ENCODE data around the gene RAB12.

RAB12 gene

DNA sequence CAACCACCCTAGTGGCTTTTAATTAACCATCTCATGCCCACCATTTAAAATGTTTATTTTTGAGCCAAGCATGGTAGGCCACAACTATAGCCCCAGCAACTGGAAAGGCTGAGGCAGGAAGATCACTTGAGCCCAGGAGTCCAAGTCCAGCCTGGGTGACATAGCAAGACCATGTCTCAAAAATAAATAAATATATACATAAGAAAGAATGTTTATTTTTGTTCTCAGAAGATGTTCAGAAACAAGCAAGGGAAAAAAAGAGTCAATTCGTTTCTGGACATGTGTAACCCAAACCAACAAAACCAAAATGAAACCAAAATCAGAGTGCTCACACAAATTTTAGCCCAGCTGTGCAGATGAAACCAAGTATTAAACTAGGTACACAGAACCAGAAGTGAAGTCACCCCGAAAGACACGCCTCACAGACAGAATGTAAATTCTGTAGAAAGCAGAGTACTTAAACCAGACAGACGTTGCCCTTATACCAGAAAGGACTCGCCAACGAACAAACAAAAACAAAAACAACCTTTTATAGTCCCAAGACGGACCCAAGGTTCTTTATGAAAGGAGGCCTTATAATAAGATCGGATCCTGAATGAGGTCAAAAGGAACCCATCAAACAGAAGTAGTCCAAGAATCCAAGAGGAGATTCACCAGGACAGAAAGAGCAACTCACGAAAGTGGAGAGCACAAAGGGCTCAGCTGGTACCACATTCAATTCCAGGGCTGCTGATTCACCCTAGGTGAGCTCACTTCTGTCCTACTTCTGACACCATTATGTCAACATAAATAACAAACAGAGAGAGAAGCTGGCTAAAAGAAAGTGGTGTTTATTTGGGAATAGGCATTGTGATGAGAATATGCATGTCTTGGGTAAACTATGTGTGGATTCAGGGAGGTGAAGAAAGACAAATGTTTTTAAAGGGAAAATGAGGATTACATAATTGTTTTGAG lies 64.3 kb downstream of the RAB12 start:
- no peak for DNase-seq (ENCODE audit: low read depth)
- no peak overlapping the region for H3K4me3 ChIP-seq (ENCODE audit: low read length)

DNA sequence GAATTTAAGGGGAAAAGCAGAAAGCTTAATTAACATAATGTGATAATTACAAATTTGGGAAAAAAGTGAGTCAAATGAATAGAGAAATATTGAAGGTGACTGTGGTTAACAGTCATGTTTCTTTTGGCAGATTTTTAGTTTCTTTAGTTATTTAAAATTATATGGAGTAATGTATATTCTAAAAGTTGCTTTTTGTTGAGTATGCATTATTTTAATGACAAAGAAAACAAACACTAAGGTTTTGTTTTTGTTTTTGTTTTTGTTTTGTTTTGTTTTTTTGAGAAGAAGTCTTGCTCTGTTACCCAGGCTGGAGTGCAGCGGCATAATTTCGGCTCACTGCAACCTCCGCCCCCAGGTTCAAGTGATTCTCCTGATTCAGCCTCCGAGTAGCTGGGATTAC lies 65.8 kb downstream of the RAB12 start:
- no peak overlapping the region for H3K4me3 ChIP-seq (ENCODE audit: low read length)
- no peak for DNase-seq (ENCODE audit: low read depth)
- TF ChIP-seq, protein P1, sequence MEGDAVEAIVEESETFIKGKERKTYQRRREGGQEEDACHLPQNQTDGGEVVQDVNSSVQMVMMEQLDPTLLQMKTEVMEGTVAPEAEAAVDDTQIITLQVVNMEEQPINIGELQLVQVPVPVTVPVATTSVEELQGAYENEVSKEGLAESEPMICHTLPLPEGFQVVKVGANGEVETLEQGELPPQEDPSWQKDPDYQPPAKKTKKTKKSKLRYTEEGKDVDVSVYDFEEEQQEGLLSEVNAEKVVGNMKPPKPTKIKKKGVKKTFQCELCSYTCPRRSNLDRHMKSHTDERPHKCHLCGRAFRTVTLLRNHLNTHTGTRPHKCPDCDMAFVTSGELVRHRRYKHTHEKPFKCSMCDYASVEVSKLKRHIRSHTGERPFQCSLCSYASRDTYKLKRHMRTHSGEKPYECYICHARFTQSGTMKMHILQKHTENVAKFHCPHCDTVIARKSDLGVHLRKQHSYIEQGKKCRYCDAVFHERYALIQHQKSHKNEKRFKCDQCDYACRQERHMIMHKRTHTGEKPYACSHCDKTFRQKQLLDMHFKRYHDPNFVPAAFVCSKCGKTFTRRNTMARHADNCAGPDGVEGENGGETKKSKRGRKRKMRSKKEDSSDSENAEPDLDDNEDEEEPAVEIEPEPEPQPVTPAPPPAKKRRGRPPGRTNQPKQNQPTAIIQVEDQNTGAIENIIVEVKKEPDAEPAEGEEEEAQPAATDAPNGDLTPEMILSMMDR (conservative IDR thresholded peaks at IDR 0.05; ENCODE audit: low read length): no peak

More for the DNA sequence above, 64.3 kb downstream of the RAB12 start:
- TF ChIP-seq, protein P1 (conservative IDR thresholded peaks at IDR 0.05; ENCODE audit: low read length): no peak

DNA sequence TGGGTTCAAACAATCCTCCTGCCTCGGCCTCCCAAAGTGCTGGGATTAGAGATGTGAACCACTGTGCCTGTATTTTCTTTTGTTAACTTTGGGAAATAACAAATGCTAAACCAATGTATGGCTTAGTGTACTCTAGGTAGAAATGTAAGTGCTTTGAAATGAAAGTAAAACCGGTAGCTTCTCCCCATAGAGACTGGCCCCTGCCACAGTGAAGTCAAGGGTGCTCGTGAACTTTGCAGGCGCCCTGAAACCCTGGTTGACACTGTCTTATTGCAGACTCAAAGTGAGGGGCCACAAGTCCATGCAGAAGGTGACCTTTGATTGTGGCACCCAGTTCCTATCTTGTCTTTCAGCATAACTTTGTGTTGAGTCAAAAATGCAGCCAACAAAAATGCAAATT lies 72.0 kb downstream of the RAB12 start:
- TF ChIP-seq, protein P1 (conservative IDR thresholded peaks at IDR 0.05; ENCODE audit: low read length): no peak
- no peak overlapping the region for H3K4me3 ChIP-seq (ENCODE audit: low read length)
- DNase-seq (ENCODE audit: low read depth): no peak

DNA sequence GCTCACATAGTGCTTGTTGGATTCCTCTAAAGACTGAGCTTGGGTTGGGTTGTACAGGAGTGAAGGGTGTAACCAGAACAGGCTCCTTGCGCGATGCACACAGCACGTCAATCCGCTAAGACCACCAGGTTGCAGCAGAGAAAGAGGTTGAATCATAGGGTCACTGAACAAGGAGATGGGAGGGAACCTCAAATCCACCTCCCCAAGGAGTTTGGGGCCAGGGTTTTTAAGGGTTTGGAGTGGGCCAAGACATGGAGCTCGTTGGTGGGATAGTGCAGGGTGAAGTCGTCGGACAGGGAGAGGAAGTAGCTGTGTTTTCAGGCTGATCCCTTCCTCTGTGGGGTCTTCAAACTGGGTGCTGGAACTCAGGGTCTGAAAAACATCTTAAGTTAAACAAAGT lies 75.3 kb downstream of the RAB12 start:
- H3K4me3 ChIP-seq (ENCODE audit: low read length): no peak overlapping the region
- DNase-seq (ENCODE audit: low read depth): no peak
- TF ChIP-seq, protein P1 (conservative IDR thresholded peaks at IDR 0.05; ENCODE audit: low read length): no peak

DNA sequence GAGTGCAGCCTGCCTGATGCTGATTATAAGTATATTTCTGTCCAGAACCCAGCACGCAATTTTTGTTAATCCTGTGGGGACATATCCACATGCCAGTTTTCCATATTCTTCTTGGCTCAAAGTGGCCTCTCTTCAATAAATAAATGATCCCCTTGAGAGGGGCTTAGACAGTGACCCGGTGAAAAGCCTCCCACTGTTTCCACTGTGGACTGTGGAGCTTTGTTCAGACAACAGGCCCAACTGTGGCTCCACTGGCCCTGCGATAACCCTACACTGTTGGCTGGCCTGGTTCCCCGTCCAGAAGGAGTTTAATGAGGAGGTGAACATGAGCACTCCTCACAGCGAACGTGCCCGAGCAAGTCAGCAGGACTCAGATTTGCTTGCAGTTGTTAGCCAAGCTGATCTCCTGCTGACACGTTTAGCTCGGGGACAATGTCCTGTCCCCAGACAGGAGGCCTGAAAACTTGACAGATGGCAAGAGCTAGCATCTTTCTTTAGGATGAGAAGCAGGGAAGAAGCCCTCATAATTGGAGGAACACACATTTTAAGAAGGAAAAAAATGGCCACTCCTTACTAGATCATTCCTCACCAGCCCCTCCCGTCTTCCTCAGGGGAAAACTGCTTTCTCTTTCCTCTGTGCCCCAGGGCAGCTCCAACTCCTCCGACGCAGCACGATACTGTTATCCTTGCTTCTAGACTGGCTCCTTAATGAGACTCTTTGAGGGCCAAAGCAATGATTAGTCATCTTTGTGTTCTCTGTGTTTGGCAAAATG lies 76.1 kb downstream of the RAB12 start:
- DNase-seq (ENCODE audit: low read depth): peak; percentile 74
- H3K4me3 ChIP-seq (ENCODE audit: low read length): no peak overlapping the region
- TF ChIP-seq, protein P1 (conservative IDR thresholded peaks at IDR 0.05; ENCODE audit: low read length): no peak

DNA sequence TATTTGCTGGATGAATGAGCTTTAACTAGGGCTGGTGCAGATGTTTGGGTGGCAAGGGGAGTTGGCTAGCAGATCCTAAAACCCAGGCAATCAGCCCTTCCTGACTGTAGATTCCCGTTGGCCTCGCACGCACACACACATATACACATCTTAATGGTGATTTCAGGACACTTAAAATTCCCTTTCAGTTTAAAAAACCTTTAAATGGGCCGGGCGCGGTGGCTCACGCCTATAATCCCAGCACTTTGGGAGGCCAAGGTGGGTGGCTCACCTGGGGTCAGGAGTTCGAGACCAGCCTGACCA lies 76.6 kb downstream of the RAB12 start:
- DNase-seq (ENCODE audit: low read depth): no peak
- TF ChIP-seq, protein P1 (conservative IDR thresholded peaks at IDR 0.05; ENCODE audit: low read length): no peak

More for the DNA sequence above, 76.6 kb downstream of the RAB12 start:
- no peak overlapping the region for H3K4me3 ChIP-seq (ENCODE audit: low read length)
